Measurements from ENCODE around the gene ORC4. TPM values are rescaled to one million over a fixed set of nuclear protein-coding genes. Genes with fewer than 3 reads are reported as not detected.
A peak's percentile ranks its signal among the peaks of the same experiment; 100 is the strongest.

Gene ORC4
- polyA plus RNA-seq, 3 donors, result 30.2 to 34.0 (median 33.1) TPM

DNA sequence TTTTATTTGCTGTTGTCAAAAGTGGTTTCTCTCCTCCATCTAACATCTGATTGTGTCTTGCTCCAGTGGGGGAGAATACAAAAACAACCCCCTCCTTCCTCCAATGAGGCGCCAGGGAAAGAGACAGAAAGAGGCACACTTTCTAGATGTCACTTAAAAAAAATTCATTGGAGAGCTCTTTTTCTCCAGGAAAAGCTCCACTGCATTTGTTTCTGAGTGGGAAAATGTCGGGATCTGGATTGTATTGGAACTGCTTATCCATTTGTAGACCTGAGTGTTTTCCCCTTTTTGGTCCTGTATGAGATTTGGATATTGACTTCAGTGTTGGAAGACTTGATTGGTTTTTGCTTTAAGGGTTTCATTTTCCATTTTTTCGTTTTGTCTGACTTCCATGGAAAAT, 1.3 kb upstream of the ORC4 start:
- Histone ChIP-seq H3K27me3 (ENCODE audit: control insufficient read depth in 2 of 2, insufficient read depth in 2 of 2, low read length in 2 of 2) (no peaks in the 10 kb centered on the region), H3K4me1 (ENCODE audit: control insufficient read depth in 1 of 2, insufficient read depth in 2 of 2, low read length in 2 of 2) (peaks cover 18 to 40% of the 10 kb centered on the region in 2 donors), H3K36me3 (replicated peaks in 1 of 2; ENCODE audit: control insufficient read depth in 1 of 2, insufficient read depth in 2 of 2, low read length in 2 of 2) (peaks cover 0 to 6% of the 10 kb centered on the region in 2 donors), H3K9ac (ENCODE audit: insufficient read depth, low read length, poor library complexity, severe bottlenecking) (peak overlapping the region; percentile 87), H3K4me2 (replicated peaks; ENCODE audit: extremely low read depth, low read length, poor library complexity, severe bottlenecking) (peak overlapping the region; percentile 96), H3K27ac (ENCODE audit: low read depth in 1 of 2, low read length in 2 of 2) (peak overlapping the region; percentile 93 to 98), H4K20me1 (ENCODE audit: insufficient read depth, low read length) (peaks cover 35% of the 10 kb centered on the region), H2AFZ (ENCODE audit: insufficient read depth, low read depth, low read length, poor library complexity, severe bottlenecking) (peak overlapping the region; percentile 90), H3K79me2 (ENCODE audit: insufficient read depth, low read length) (peaks cover 94% of the 10 kb centered on the region), H3K4me3 (replicated peaks in 1 of 3; ENCODE audit: low read depth in 2 of 3, low read length in 3 of 3) (peak overlapping the region; percentile 67 to 95 (median 72)), H3K9me3 (replicated peaks in 1 of 2; ENCODE audit: control insufficient read depth in 1 of 2, insufficient read depth in 1 of 2, low read length in 2 of 2) (no peaks in the 10 kb centered on the region)
- DNase-seq, result no peak
- Mint-ChIP-seq H3K27me3 (ENCODE audit: low read depth in 3 of 3) (no peaks in the 10 kb centered on the region), H3K9me3 (no peaks in the 10 kb centered on the region), H3K36me3 (peaks cover 0 to 3% of the 10 kb centered on the region in 2 donors), H3K4me1 (peaks cover 40% of the 10 kb centered on the region), H3K4me3 (peak overlapping the region; percentile 100), H3K27ac (peak overlapping the region; percentile 96 to 99 (median 98))
- TF ChIP-seq, protein P1, sequence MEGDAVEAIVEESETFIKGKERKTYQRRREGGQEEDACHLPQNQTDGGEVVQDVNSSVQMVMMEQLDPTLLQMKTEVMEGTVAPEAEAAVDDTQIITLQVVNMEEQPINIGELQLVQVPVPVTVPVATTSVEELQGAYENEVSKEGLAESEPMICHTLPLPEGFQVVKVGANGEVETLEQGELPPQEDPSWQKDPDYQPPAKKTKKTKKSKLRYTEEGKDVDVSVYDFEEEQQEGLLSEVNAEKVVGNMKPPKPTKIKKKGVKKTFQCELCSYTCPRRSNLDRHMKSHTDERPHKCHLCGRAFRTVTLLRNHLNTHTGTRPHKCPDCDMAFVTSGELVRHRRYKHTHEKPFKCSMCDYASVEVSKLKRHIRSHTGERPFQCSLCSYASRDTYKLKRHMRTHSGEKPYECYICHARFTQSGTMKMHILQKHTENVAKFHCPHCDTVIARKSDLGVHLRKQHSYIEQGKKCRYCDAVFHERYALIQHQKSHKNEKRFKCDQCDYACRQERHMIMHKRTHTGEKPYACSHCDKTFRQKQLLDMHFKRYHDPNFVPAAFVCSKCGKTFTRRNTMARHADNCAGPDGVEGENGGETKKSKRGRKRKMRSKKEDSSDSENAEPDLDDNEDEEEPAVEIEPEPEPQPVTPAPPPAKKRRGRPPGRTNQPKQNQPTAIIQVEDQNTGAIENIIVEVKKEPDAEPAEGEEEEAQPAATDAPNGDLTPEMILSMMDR (IDR thresholded peaks at IDR 0.05), result no peak
- WGBS (ENCODE audit: insufficient coverage), result no CpG with 5 or more reads among the region's 3 CpGs
- intact Hi-C loops (cut with micrococcal nuclease), result loop anchor here in 1 of 2 donors (5.0 kb wide), 1 partner anchor 620 kb away; the partner anchor contains the start of gene EPC2

DNA sequence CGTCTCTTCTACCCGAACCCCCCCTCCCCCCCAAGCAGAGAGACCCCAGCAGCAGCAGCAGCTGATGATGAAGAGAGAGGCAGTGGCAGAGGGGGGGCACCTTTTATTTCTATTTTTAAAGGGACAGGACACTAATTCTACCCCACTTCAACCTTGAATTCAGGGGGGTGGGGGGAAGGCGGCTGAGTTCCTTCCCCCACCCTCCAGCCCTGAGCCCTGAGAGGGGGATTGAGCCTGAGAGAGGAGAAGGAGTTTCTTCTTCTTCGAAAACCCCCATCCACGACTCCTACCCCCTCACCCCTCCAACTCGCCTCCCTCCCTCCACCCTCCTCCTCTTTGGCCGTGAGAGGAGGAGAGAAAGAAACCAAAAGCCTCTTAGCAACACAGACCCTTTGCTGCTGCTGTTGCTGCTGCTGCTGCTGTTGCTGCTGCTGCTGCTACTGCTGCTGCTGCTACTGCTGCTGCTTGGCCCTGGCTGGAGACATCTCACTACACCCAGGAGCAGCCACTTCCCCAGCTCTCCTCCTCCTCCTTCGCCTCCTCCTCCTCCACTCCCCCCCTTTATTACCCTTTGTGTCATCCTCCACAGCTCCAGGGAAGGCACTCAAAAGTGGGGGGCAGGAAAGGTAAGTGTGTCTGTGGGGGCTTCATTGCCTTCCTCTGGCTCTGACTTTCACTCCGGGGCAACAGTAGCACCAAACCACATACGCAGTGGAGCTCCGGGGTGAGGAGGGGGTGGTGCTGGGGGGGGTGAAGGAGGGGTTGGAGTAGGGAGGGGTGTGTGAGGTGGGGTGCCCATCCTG, 723 bp upstream of the ORC4 start, which contains the start of gene MBD5:
Gene MBD5, plus strand, starts transcription at position 33 of the 803 bp plus-strand sequence.
- Mint-ChIP-seq H3K27ac (peak within 1 kb of the TSS; percentile 96 to 99 (median 98)), H3K27me3 (ENCODE audit: low read depth in 3 of 3) (no peaks in the 10 kb centered on the region), H3K36me3 (peaks cover 0 to 3% of the 10 kb centered on the region in 2 donors), H3K4me3 (peak within 1 kb of the TSS; percentile 100), H3K4me1 (peaks cover 43% of the 10 kb centered on the region), H3K9me3 (no peaks in the 10 kb centered on the region)
- H4K20me1 ChIP-seq (ENCODE audit: insufficient read depth, low read length), result peaks cover 35% of the 10 kb centered on the region
- H3K27me3 ChIP-seq (ENCODE audit: control insufficient read depth in 2 of 2, insufficient read depth in 2 of 2, low read length in 2 of 2), result no peaks in the 10 kb centered on the region
- TF ChIP-seq, protein P1 (IDR thresholded peaks at IDR 0.05), result no peak
- peak within 1 kb of the TSS; percentile 93 to 98 for H3K27ac ChIP-seq (ENCODE audit: low read depth in 1 of 2, low read length in 2 of 2)
- peak within 1 kb of the TSS; percentile 96 for H3K4me2 ChIP-seq (replicated peaks; ENCODE audit: extremely low read depth, low read length, poor library complexity, severe bottlenecking)
- WGBS (ENCODE audit: insufficient coverage), result no CpG with 5 or more reads among the region's 11 CpGs
- intact Hi-C loops (cut with micrococcal nuclease), result loop anchor here in 1 of 2 donors (5.0 kb wide), 1 partner anchor 621 kb away; the partner anchor contains the start of gene EPC2
- peaks cover 96% of the 10 kb centered on the region for H3K79me2 ChIP-seq (ENCODE audit: insufficient read depth, low read length)
- peaks cover 0 to 6% of the 10 kb centered on the region in 2 donors for H3K36me3 ChIP-seq (replicated peaks in 1 of 2; ENCODE audit: control insufficient read depth in 1 of 2, insufficient read depth in 2 of 2, low read length in 2 of 2)
- no peaks in the 10 kb centered on the region for H3K9me3 ChIP-seq (replicated peaks in 1 of 2; ENCODE audit: control insufficient read depth in 1 of 2, insufficient read depth in 1 of 2, low read length in 2 of 2)
- H3K4me1 ChIP-seq (ENCODE audit: control insufficient read depth in 1 of 2, insufficient read depth in 2 of 2, low read length in 2 of 2), result peaks cover 18 to 40% of the 10 kb centered on the region in 2 donors
- peak within 1 kb of the TSS; percentile 97 for H2AFZ ChIP-seq (ENCODE audit: insufficient read depth, low read depth, low read length, poor library complexity, severe bottlenecking)
- H3K9ac ChIP-seq (ENCODE audit: insufficient read depth, low read length, poor library complexity, severe bottlenecking), result peak within 1 kb of the TSS; percentile 87
- peak; percentile 26 to 50 (median 36) for DNase-seq
- peak within 1 kb of the TSS; percentile 67 to 95 (median 72) for H3K4me3 ChIP-seq (replicated peaks in 1 of 3; ENCODE audit: low read depth in 2 of 3, low read length in 3 of 3)

Data from CD14-positive monocyte (primary cell).